HCT116 (cell line): Measurements from ENCODE around the gene U2AF1L4. TPM values are rescaled to one million over a fixed set of nuclear protein-coding genes. Genes with fewer than 3 reads are reported as not detected.
A peak's percentile ranks its signal among the peaks of the same experiment; 100 is the strongest.

Experiments
- ATAC-seq: fragments of 200-7000 bp; cut with Tn5 transposase; 2 replicates; pipeline ENCODE4 v1.9.1; 2020; ENCODE audit warnings: mild to moderate bottlenecking, moderate library complexity
- BruUV-seq: library from RNA; stranded (reverse); fragments of 400-500 nt; replicated peaks from 2 replicates; lab custom pipeline; 2021; lab: Mats Ljungman, UMichigan
- CTCF ChIA-PET: fragments of 300-600 bp; sonication (Branson Sonifier 250); formaldehyde crosslinking; loops from one replicate; lab custom pipeline; 2021; ENCODE audit warnings: antibody characterized with exemption; lab: Charles Lee
- POLR2A ChIA-PET: fragments of 300-600, 350-600 bp; sonication (Branson Sonifier 250); formaldehyde crosslinking; loops from one replicate; lab custom pipeline; 2021; ENCODE audit warnings: antibody characterized with exemption; lab: Charles Lee
- RAD21 ChIA-PET, 2 experiments: fragments of 300-600 bp; sonication (Branson Sonifier 250); formaldehyde crosslinking; loops; one replicate each; lab custom pipeline; 2023; ENCODE audit warnings: low total read pairs in 2 of 2; ENCODE audit not compliant: uncharacterized antibody in 2 of 2, unreplicated experiment in 2 of 2, low non-redundant PET in 1 of 2; lab: Charles Lee
- DNase-seq: peaks from one replicate; pipeline ENCODE4 v3.0.0-alpha.2; 2010; ENCODE audit warnings: low read depth, low spot score
- H2AFZ ChIP-seq: fragments of 200-600 bp; shearing (Covaris generic), sonication (generic); 2 replicates; pipeline ENCODE4 v1.6.1; 2017; ENCODE audit warnings: low read depth, mixed run types, mixed read lengths, antibody characterized with exemption, low read length; ENCODE audit not compliant: poor library complexity, severe bottlenecking
- H3K27ac ChIP-seq: 2 replicates; pipeline ENCODE4 v1.5.1; 2012; ENCODE audit warnings: low read depth, low read length
- H3K27me3 ChIP-seq: fragments of 200-600 bp; sonication (generic); 2 replicates; pipeline ENCODE4 v1.6.1; 2016; ENCODE audit warnings: mixed run types, low read length, mixed read lengths; ENCODE audit not compliant: insufficient read depth
- H3K36me3 ChIP-seq, 2 experiments: fragments of 200-500 bp in 1 of 2; fragments of 200-600 bp in 1 of 2; sonication (Bioruptor generic) in 1 of 2; sonication (generic) in 1 of 2; 2 replicates each; pipeline versions ENCODE4 v1.5.1 to v1.6.1; 2014 to 2016; ENCODE audit warnings: low read length in 2 of 2, inconsistent platforms in 1 of 2, mixed read lengths in 1 of 2, mixed run types in 1 of 2; ENCODE audit not compliant: insufficient read depth in 2 of 2, control insufficient read depth in 1 of 2
- H3K4me1 ChIP-seq, 2 experiments: fragments of 200-600 bp in 1 of 2; sonication (generic) in 1 of 2; 2 replicates each; pipeline versions ENCODE4 v1.5.1 to v1.6.1; 2012 to 2017; ENCODE audit warnings: low read length in 2 of 2, inconsistent platforms in 1 of 2, mild to moderate bottlenecking in 1 of 2, mixed read lengths in 1 of 2, mixed run types in 1 of 2, moderate library complexity in 1 of 2; ENCODE audit not compliant: insufficient read depth in 2 of 2, control insufficient read depth in 1 of 2
- H3K4me2 ChIP-seq: fragments of 200-600 bp; sonication (generic); 2 replicates; pipeline ENCODE4 v1.6.1; 2017; ENCODE audit warnings: mixed run types, low read length, mixed read lengths
- H3K4me3 ChIP-seq, 2 experiments: fragments of 200-600 bp in 1 of 2; sonication (generic) in 1 of 2; replicated peaks in 1 of 2; 2 replicates each; pipeline ENCODE4 v1.5.1; 2011 to 2016; ENCODE audit warnings: low read length in 2 of 2, control low read depth in 1 of 2, low read depth in 1 of 2, mild to moderate bottlenecking in 1 of 2, mixed read lengths in 1 of 2, mixed run types in 1 of 2
- H3K79me2 ChIP-seq: fragments of 200-600 bp; sonication (generic); 2 replicates; pipeline ENCODE4 v1.6.1; 2017; ENCODE audit warnings: mild to moderate bottlenecking, mixed run types, low read length, moderate library complexity, mixed read lengths; ENCODE audit not compliant: insufficient read depth
- H3K9ac ChIP-seq: fragments of 200-600 bp; sonication (generic); 2 replicates; pipeline ENCODE4 v1.6.1; 2016; ENCODE audit warnings: low read length, mixed read lengths
- H3K9me2 ChIP-seq: fragments of 200-600 bp; sonication (generic), shearing (Covaris generic); 2 replicates; pipeline ENCODE4 v1.6.1; 2017; ENCODE audit warnings: mixed run types, mild to moderate bottlenecking, moderate library complexity; ENCODE audit not compliant: insufficient read depth
- H3K9me3 ChIP-seq, 2 experiments: fragments of 200-500 bp in 1 of 2; fragments of 200-600 bp in 1 of 2; sonication (Bioruptor generic) in 1 of 2; sonication (generic) in 1 of 2; 2 replicates each; pipeline ENCODE4 v1.6.1; 2014 to 2017; ENCODE audit warnings: low read length in 2 of 2, mixed read lengths in 2 of 2, inconsistent platforms in 1 of 2, low read depth in 1 of 2, mild to moderate bottlenecking in 1 of 2, mixed run types in 1 of 2, moderate library complexity in 1 of 2; ENCODE audit not compliant: control insufficient read depth in 1 of 2, insufficient read depth in 1 of 2
- H4K20me1 ChIP-seq: fragments of 200-600 bp; sonication (generic), shearing (Covaris generic); 2 replicates; pipeline ENCODE4 v1.6.1; 2017; ENCODE audit warnings: mixed run types, mild to moderate bottlenecking, moderate library complexity; ENCODE audit not compliant: insufficient read depth
- CEBPB ChIP-seq: IDR thresholded peaks from 2 replicates; pipeline ENCODE4 v1.6.1; 2012; ENCODE audit warnings: low read depth
- EGR1 ChIP-seq: IDR thresholded peaks from 2 replicates; pipeline ENCODE4 v1.6.1; 2012; ENCODE audit warnings: low read depth
- EZH2 ChIP-seq: fragments of 200-600 bp; sonication (generic); IDR thresholded peaks from 2 replicates; pipeline ENCODE4 v1.6.1; 2017; ENCODE audit warnings: antibody characterized with exemption, mixed run types
- FOSL1 ChIP-seq: IDR thresholded peaks from 2 replicates; pipeline ENCODE4 v1.6.1; 2012; ENCODE audit warnings: low read depth
- POLR2A ChIP-seq: IDR thresholded peaks from 2 replicates; pipeline ENCODE4 v1.7.0; 2011; ENCODE audit warnings: borderline replicate concordance; ENCODE audit not compliant: insufficient read depth, insufficient read length; ENCODE audit errors: extremely low read depth
- POLR2AphosphoS5 ChIP-seq: IDR thresholded peaks from 2 replicates; pipeline ENCODE4 v1.6.1; 2011; ENCODE audit warnings: mild to moderate bottlenecking, low read depth, low read length, moderate library complexity
- RAD21 ChIP-seq: IDR thresholded peaks from 2 replicates; pipeline ENCODE4 v1.6.1; 2012; ENCODE audit warnings: low read depth, mild to moderate bottlenecking
- SP1 ChIP-seq: IDR thresholded peaks from 2 replicates; pipeline ENCODE4 v1.6.1; 2012; ENCODE audit warnings: low read depth
- TCF7L2 ChIP-seq: IDR thresholded peaks from 2 replicates; pipeline ENCODE4 v1.7.0; 2011; ENCODE audit warnings: borderline replicate concordance, inconsistent platforms; ENCODE audit not compliant: insufficient read depth, insufficient read length; ENCODE audit errors: extremely low read depth
- YY1 ChIP-seq: IDR thresholded peaks from 2 replicates; pipeline ENCODE4 v1.6.1; 2011; ENCODE audit warnings: low read length, low read depth, moderate library complexity, mild to moderate bottlenecking; ENCODE audit not compliant: insufficient replicate concordance; ENCODE audit errors: extremely low read depth
- ZFX ChIP-seq: fragments of 450-650 bp; IDR thresholded peaks from 2 replicates; pipeline ENCODE4 v1.6.1; 2017
- ZNF274 ChIP-seq: fragments of 200-500 bp; sonication (Bioruptor generic); IDR thresholded peaks from 2 replicates; pipeline ENCODE4 v1.6.1; 2014; ENCODE audit warnings: mild to moderate bottlenecking, low read depth, low read length, inconsistent platforms
- intact Hi-C: fragments of 100-400 bp; cut with micrococcal nuclease; formaldehyde crosslinking; loops from 2 replicates; pipeline ENCODE4 v1.10.0; 2022
- total RNA-seq: library from RNA; stranded (reverse); gene quantifications from one replicate; pipeline ENCODE4 v1.2.1, GENCODE V29; 2021; ENCODE audit not compliant: unreplicated experiment
- TF ChIP-seq, protein P1 (sequence below): IDR thresholded peaks from 2 replicates; pipeline ENCODE4 v1.6.1; 2011; ENCODE audit warnings: mild to moderate bottlenecking, low read length, moderate library complexity; ENCODE audit not compliant: insufficient replicate concordance; ENCODE audit errors: extremely low read depth
- TF ChIP-seq, protein P2 (sequence below): IDR thresholded peaks from 2 replicates; pipeline ENCODE4 v1.6.1; 2012
- TF ChIP-seq, protein P3 (sequence below): IDR thresholded peaks from 2 replicates; pipeline ENCODE4 v1.6.1; 2012
- TF ChIP-seq, protein P4 (sequence below): IDR thresholded peaks from 2 replicates; pipeline ENCODE4 v1.6.1; 2012; ENCODE audit warnings: low read depth
- TF ChIP-seq, protein P5 (sequence below), 3 experiments: fragments of 200-600 bp in 1 of 3; sonication (generic) in 1 of 3; IDR thresholded peaks in 2 of 3; conservative IDR thresholded peaks in 1 of 3; 2 replicates each; pipeline ENCODE4 v1.5.1; 2012 to 2017; ENCODE audit warnings: low read depth in 2 of 3, low read length in 2 of 3, antibody characterized with exemption in 1 of 3, borderline replicate concordance in 1 of 3, control low read depth in 1 of 3, mild to moderate bottlenecking in 1 of 3, mixed read lengths in 1 of 3, mixed run types in 1 of 3, moderate library complexity in 1 of 3; ENCODE audit not compliant: insufficient read depth in 1 of 3

The U2AF1L4 gene
- total RNA-seq, 1 experiment from 2014 or later = 15.6 TPM

DNA sequence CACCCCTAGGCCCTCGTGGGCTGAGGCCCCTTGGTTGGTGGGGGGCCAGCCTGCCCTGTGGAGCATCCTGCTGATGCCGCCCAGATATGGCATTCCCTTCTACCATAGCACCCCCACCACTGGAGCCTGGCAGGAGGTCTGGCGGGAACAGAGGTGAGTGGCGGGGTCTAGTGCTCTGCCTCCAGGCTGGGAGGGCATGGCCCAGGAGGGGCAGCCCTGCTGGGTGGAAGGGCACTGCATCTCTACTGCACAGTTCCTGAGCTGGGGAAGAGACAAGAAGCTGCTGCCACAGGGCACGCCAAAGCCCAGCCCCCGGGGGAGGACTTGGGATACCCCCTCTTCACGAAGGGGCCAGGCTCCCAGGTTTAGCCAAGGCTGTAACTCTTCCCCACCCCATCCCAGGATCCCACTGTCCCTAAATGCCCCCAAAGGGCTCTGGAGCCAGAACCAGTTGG lies 29.8 kb downstream of the U2AF1L4 start:
- no peak for TF ChIP-seq POLR2A
- TF ChIP-seq ZFX = no peak
- TF ChIP-seq SP1 = no peak
- TF ChIP-seq EGR1 = no peak
- no peak for TF ChIP-seq TCF7L2
- TF ChIP-seq, protein P1, sequence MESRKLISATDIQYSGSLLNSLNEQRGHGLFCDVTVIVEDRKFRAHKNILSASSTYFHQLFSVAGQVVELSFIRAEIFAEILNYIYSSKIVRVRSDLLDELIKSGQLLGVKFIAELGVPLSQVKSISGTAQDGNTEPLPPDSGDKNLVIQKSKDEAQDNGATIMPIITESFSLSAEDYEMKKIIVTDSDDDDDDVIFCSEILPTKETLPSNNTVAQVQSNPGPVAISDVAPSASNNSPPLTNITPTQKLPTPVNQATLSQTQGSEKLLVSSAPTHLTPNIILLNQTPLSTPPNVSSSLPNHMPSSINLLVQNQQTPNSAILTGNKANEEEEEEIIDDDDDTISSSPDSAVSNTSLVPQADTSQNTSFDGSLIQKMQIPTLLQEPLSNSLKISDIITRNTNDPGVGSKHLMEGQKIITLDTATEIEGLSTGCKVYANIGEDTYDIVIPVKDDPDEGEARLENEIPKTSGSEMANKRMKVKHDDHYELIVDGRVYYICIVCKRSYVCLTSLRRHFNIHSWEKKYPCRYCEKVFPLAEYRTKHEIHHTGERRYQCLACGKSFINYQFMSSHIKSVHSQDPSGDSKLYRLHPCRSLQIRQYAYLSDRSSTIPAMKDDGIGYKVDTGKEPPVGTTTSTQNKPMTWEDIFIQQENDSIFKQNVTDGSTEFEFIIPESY = no peak
- TF ChIP-seq, protein P2, sequence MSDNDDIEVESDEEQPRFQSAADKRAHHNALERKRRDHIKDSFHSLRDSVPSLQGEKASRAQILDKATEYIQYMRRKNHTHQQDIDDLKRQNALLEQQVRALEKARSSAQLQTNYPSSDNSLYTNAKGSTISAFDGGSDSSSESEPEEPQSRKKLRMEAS = no peak
- no peak for TF ChIP-seq FOSL1
- TF ChIP-seq POLR2AphosphoS5 = no peak
- no peak for TF ChIP-seq YY1
- no peak for TF ChIP-seq EZH2
- TF ChIP-seq CEBPB = no peak
- TF ChIP-seq, protein P3, sequence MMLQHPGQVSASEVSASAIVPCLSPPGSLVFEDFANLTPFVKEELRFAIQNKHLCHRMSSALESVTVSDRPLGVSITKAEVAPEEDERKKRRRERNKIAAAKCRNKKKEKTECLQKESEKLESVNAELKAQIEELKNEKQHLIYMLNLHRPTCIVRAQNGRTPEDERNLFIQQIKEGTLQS = no peak
- TF ChIP-seq, protein P4, sequence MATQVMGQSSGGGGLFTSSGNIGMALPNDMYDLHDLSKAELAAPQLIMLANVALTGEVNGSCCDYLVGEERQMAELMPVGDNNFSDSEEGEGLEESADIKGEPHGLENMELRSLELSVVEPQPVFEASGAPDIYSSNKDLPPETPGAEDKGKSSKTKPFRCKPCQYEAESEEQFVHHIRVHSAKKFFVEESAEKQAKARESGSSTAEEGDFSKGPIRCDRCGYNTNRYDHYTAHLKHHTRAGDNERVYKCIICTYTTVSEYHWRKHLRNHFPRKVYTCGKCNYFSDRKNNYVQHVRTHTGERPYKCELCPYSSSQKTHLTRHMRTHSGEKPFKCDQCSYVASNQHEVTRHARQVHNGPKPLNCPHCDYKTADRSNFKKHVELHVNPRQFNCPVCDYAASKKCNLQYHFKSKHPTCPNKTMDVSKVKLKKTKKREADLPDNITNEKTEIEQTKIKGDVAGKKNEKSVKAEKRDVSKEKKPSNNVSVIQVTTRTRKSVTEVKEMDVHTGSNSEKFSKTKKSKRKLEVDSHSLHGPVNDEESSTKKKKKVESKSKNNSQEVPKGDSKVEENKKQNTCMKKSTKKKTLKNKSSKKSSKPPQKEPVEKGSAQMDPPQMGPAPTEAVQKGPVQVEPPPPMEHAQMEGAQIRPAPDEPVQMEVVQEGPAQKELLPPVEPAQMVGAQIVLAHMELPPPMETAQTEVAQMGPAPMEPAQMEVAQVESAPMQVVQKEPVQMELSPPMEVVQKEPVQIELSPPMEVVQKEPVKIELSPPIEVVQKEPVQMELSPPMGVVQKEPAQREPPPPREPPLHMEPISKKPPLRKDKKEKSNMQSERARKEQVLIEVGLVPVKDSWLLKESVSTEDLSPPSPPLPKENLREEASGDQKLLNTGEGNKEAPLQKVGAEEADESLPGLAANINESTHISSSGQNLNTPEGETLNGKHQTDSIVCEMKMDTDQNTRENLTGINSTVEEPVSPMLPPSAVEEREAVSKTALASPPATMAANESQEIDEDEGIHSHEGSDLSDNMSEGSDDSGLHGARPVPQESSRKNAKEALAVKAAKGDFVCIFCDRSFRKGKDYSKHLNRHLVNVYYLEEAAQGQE = no peak
- no peak for TF ChIP-seq RAD21
- TF ChIP-seq, protein P5, sequence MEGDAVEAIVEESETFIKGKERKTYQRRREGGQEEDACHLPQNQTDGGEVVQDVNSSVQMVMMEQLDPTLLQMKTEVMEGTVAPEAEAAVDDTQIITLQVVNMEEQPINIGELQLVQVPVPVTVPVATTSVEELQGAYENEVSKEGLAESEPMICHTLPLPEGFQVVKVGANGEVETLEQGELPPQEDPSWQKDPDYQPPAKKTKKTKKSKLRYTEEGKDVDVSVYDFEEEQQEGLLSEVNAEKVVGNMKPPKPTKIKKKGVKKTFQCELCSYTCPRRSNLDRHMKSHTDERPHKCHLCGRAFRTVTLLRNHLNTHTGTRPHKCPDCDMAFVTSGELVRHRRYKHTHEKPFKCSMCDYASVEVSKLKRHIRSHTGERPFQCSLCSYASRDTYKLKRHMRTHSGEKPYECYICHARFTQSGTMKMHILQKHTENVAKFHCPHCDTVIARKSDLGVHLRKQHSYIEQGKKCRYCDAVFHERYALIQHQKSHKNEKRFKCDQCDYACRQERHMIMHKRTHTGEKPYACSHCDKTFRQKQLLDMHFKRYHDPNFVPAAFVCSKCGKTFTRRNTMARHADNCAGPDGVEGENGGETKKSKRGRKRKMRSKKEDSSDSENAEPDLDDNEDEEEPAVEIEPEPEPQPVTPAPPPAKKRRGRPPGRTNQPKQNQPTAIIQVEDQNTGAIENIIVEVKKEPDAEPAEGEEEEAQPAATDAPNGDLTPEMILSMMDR (IDR thresholded peaks at IDR 0.05 in 2 of 3, conservative IDR thresholded peaks at IDR 0.05 in 1 of 3; ENCODE audit: borderline replicate concordance in 1 of 3, insufficient read depth in 1 of 3, low read depth in 2 of 3, low read length in 2 of 3) = no peak
- TF ChIP-seq ZNF274 = no peak
- H3K27ac ChIP-seq = peak overlapping the region; percentile 85

More for the DNA sequence above, 29.8 kb downstream of the U2AF1L4 start:
- no peaks in the 10 kb centered on the region for H3K9me2 ChIP-seq
- BruUV-seq = no TSS peak
- peak overlapping the region; percentile 89 to 94 for H3K4me3 ChIP-seq
- intact Hi-C loops = loop anchor here (10.0 kb wide), 1 partner anchor 361 kb away; the partner anchor contains the start of gene FFAR3
- H4K20me1 ChIP-seq = no peaks in the 10 kb centered on the region
- RAD21 ChIA-PET = no interaction called here
- POLR2A ChIA-PET = no interaction called here
- DNase-seq (no peak), ATAC-seq (no peak)
- H3K79me2 ChIP-seq = peaks cover 27% of the 10 kb centered on the region
- H3K9ac ChIP-seq = peak overlapping the region; percentile 91
- H3K4me2 ChIP-seq = peak overlapping the region; percentile 81
- CTCF ChIA-PET = no interaction called here
- peaks cover 3 to 5% of the 10 kb centered on the region in 2 experiments; a peak in 3 of 4 replicates for H3K36me3 ChIP-seq
- H2AFZ ChIP-seq = no peak overlapping the region
- H3K27me3 ChIP-seq = no peaks in the 10 kb centered on the region
- H3K4me1 ChIP-seq = peaks cover 16 to 41% of the 10 kb centered on the region in 2 experiments
- H3K9me3 ChIP-seq = no peaks in the 10 kb centered on the region
